Activated T-helper 9 cell treated with anti-CD3 and anti-CD28 coated beads, Interleukin-2, amount 50 U/mL, for 16 hours (primary cell): ENCODE results near the gene PTGER1.

Experiments
- DNase-seq: peaks from one replicate; pipeline ENCODE4 v3.0.0-alpha.2; 2020; ENCODE audit warnings: low read depth

Gene PTGER1

GRCh38 chr19:14502334-14503092 is 27.4 kb upstream of the PTGER1 start:
- no peak for DNase-seq

- no peak for DNase-seq
Measured at GRCh38 chr19:14497228-14497921, 22.2 kb upstream of the PTGER1 start.

- no peak for DNase-seq
Measured at GRCh38 chr19:14496834-14497227, 21.7 kb upstream of the PTGER1 start.

GRCh38 chr19:14496029-14496833 is 21.1 kb upstream of the PTGER1 start, which contains the start of gene GIPC1:
Gene GIPC1 (minus strand): TSS chr19:14496127. CDS start chr19:14482976, 13,151 bp downstream.
- DNase-seq: peak; percentile 77

GRCh38 chr19:14495672-14496028 is 20.5 kb upstream of the PTGER1 start:
- no peak for DNase-seq

- no peak for DNase-seq
Measured at GRCh38 chr19:14494910-14495671, 19.9 kb upstream of the PTGER1 start.

GRCh38 chr19:14494411-14494810 is 19.3 kb upstream of the PTGER1 start:
- no peak for DNase-seq

GRCh38 chr19:14492756-14493337 is 17.7 kb upstream of the PTGER1 start:
- no peak for DNase-seq

- no peak for DNase-seq
Measured at GRCh38 chr19:14487370-14488125, 12.4 kb upstream of the PTGER1 start.

GRCh38 chr19:14482172-14482941 is 7.2 kb upstream of the PTGER1 start:
- no peak for DNase-seq

GRCh38 chr19:14480700-14481079 is 5.5 kb upstream of the PTGER1 start:
- no peak for DNase-seq

- DNase-seq: peak; percentile 63
Measured at GRCh38 chr19:14479975-14480699, 5.0 kb upstream of the PTGER1 start.

GRCh38 chr19:14479309-14479974 is 4.3 kb upstream of the PTGER1 start:
- DNase-seq: no peak

- no peak for DNase-seq
Measured at GRCh38 chr19:14478113-14478545, 3.0 kb upstream of the PTGER1 start.

GRCh38 chr19:14477418-14478112 is 2.4 kb upstream of the PTGER1 start:
- no peak for DNase-seq

- DNase-seq: no peak
Measured at GRCh38 chr19:14476673-14477401, 1.7 kb upstream of the PTGER1 start.

- DNase-seq: no peak
Measured at GRCh38 chr19:14476327-14476672, 1.1 kb upstream of the PTGER1 start.

GRCh38 chr19:14474827-14475226 is 327 bp downstream of the PTGER1 start:
- DNase-seq: no peak
